ENCODE data around the gene TARS2. TPM values are rescaled to one million over a fixed set of nuclear protein-coding genes. Genes with fewer than 3 reads are reported as not detected.

The TARS2 gene
- total and polyA plus RNA-seq, 10 of the 15 experiments (the other 5 are each of a cell fraction or from before 2014, with no cell fraction given): 11.0 to 51.8 (median 45.2) TPM

DNA sequence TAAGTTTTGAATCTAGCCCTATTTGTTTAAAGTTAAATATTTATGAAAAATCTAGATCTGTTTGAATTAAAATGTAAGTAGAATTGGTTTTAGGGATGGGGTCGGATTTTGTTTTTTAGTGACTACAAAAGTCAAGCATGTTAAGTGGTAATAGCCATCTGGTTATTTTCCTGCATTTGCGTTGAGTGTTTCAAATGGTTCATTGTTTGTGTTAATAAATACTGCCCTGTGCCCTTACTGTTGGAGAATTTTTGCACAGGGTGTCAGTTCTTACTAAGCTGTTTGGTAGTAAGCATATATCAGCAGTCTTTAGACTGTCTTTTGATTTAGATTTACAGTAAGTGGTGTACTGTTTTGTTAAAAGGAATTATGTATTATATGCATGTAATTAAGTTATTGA, 46.1 kb upstream of the TARS2 start:
- WGBS (ENCODE audit: insufficient coverage, insufficient replicate concordance, low lambda C conversion rate, missing lambda C conversion rate): 96% methylated on average over 2 of the region's 2 CpGs
- Histone ChIP-seq H3K27me3 (replicated peaks in 1 of 2; ENCODE audit: control insufficient read depth in 2 of 2, insufficient read depth in 2 of 2, low read length in 1 of 2) (no peaks in the 10 kb centered on the region), H3K4me2 (ENCODE audit: control insufficient read depth, insufficient read depth) (no peak overlapping the region), H4K20me1 (ENCODE audit: control insufficient read depth, insufficient read depth) (no peaks in the 10 kb centered on the region), H3K9me3 (replicated peaks; ENCODE audit: control insufficient read depth, insufficient read depth, low read length) (no peaks in the 10 kb centered on the region), H3K36me3 (ENCODE audit: control insufficient read depth in 2 of 2, insufficient read depth in 2 of 2, low read length in 1 of 2) (peaks cover 0 to 7% of the 10 kb centered on the region in 2 experiments; a peak in 2 of 4 replicates), H3K27ac (ENCODE audit: control insufficient read depth, insufficient read depth) (no peak overlapping the region), H3K4me1 (ENCODE audit: control insufficient read depth, insufficient read depth, low read length) (no peaks in the 10 kb centered on the region), H3K79me2 (ENCODE audit: control insufficient read depth, insufficient read depth, low read length) (no peaks in the 10 kb centered on the region), H3K9ac (ENCODE audit: control insufficient read depth, insufficient read depth, low read length) (no peak overlapping the region), H2AFZ (ENCODE audit: control insufficient read depth, low read depth, low read length) (no peak overlapping the region), H3K4me3 (no peak overlapping the region)
- no peak for TF ChIP-seq SUPT20H (IDR thresholded peaks at IDR 0.05; ENCODE audit: borderline replicate concordance, control insufficient read depth, low read depth, low read length)
- TF ChIP-seq BACH1 (IDR thresholded peaks at IDR 0.05; ENCODE audit: borderline replicate concordance): no peak
- no peak for TF ChIP-seq BRCA1 (IDR thresholded peaks at IDR 0.05; ENCODE audit: low read depth, low read length)
- TF ChIP-seq NFYB (IDR thresholded peaks at IDR 0.05; ENCODE audit: insufficient read depth, low read depth, low read length): no peak
- TF ChIP-seq SRF (IDR thresholded peaks at IDR 0.05; ENCODE audit: low read depth in 2 of 2, low read length in 2 of 2): no peak
- no peak for TF ChIP-seq POLR2AphosphoS5 (IDR thresholded peaks at IDR 0.05; ENCODE audit: low read length)
- no peak for TF ChIP-seq YBX1 (IDR thresholded peaks at IDR 0.05)
- TF ChIP-seq SP1 (IDR thresholded peaks at IDR 0.05; ENCODE audit: low read depth, low read length): no peak
- no peak for TF ChIP-seq ZNF687 (IDR thresholded peaks at IDR 0.05)
- TF ChIP-seq MTA3 (IDR thresholded peaks at IDR 0.05; ENCODE audit: borderline replicate concordance, low read length): no peak
- no peak for TF ChIP-seq MTA2 (IDR thresholded peaks at IDR 0.05; ENCODE audit: low read depth)
- no peak for TF ChIP-seq KLF5 (IDR thresholded peaks at IDR 0.05; ENCODE audit: partially characterized antibody)
- TF ChIP-seq E4F1 (IDR thresholded peaks at IDR 0.05; ENCODE audit: borderline replicate concordance, partially characterized antibody): no peak
- TF ChIP-seq USF1 (IDR thresholded peaks at IDR 0.05; ENCODE audit: borderline replicate concordance, extremely low read length, insufficient read depth, low read depth, low read length): no peak
- TF ChIP-seq TARDBP (IDR thresholded peaks at IDR 0.05; ENCODE audit: borderline replicate concordance): no peak
- no peak for TF ChIP-seq ATF3 (IDR thresholded peaks at IDR 0.05; ENCODE audit: borderline replicate concordance, extremely low read depth, low read depth, low read length)
- no peak for TF ChIP-seq EZH2 (IDR thresholded peaks at IDR 0.05; ENCODE audit: borderline replicate concordance, control insufficient read depth, low read depth, low read length)
- TF ChIP-seq POLR2A (IDR thresholded peaks at IDR 0.05; ENCODE audit: low read depth, low read length): no peak
- RAD21 ChIA-PET (ENCODE audit: unreplicated experiment): no interaction called here
- DNase-seq (ENCODE audit: low read depth, low spot score): no peak
- POLR2A ChIA-PET: interaction anchor here (0.5 kb wide), 1 partner anchor 92 kb away, joined by 3 read pairs; no protein-coding TSS in a partner anchor
- BruUV-seq (replicated peaks): no TSS peak
- CTCF ChIA-PET: interaction anchor here (0.9 to 1.2 kb wide), 2 partner anchors 21 to 46 kb away, joined by 3 read pairs; partner anchors contain the start of gene TARS2
- in situ Hi-C loops (cut with MboI) (no loop called here), intact Hi-C loops (cut with micrococcal nuclease; ENCODE audit: unreplicated experiment) (no loop called here)
- SMC1A ChIA-PET (ENCODE audit: uncharacterized antibody, unreplicated experiment): interaction anchor here (1.3 kb wide), 1 partner anchor 12 kb away, joined by 3 read pairs; no protein-coding TSS in a partner anchor
- no peak for ATAC-seq
- no peak for FAIRE-seq

Measured in GM12878 (cell line).